ENCODE data around the gene NSRP1.
"Not testable (repeated sequence)": the region's sequence is repeated elsewhere in the genome, so short reads cannot be mapped to it uniquely, and the experiment has no call there.

NSRP1 gene

GRCh38 chr17:30225112-30225511, 108.5 kb downstream of the NSRP1 start:
- no peak for DNase-seq

DNA sequence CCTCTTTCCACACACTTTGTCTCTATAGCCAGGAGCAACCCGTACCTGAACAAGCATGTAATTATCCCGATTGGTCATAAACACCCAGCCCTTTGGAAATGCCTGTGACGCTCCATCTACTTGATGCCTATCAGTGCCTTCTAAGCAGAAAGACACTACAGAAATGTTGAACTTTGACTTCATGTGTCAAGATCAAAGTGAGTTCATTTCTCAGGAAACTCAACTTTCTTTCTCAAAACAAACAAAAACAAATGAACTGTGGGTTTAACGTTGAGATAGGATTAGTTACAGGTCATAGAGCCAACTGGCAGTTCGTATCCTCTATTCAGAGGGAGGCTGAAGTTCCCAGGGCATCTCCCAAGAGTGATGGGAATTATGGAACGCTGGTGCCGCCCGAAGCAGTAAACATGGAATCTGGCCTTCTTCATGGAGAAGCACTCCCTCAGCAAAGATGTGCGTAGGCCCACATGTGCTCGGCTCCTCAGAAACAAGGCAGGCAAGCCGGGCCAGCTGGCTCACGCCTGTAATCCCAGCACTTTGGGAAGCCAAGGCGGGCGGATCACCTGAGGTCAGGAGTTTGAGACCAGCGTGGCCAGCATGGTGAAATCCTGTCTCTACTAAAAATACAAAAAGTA, 109.4 kb downstream of the NSRP1 start:
- DNase-seq, result no peak

DNA sequence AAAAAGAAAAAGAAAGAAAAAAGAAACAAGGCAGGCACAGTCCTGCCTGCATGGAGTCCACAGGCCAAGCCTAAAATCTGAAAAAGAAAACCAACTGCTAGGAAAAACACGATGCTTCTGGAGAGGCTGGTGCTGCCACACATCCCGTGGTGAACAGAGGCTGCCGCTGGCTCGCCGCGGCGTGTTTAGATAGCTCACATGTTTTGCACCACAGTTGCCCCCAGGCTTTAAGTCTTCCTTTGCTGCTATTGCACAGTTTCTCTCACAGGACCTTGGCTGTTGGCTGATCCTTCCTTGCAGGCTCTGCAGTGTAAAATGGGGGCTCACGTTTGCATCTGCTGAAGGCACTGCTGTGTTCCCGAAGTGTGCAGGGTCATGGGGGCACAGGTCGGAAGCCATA, 110.3 kb downstream of the NSRP1 start:
- no peak for DNase-seq

- DNase-seq, result no peak
These were observed 111.4 kb downstream of the NSRP1 start for GRCh38 chr17:30228011-30228410.

GRCh38 chr17:30229012-30229411, 112.4 kb downstream of the NSRP1 start:
- DNase-seq, result no peak

DNA sequence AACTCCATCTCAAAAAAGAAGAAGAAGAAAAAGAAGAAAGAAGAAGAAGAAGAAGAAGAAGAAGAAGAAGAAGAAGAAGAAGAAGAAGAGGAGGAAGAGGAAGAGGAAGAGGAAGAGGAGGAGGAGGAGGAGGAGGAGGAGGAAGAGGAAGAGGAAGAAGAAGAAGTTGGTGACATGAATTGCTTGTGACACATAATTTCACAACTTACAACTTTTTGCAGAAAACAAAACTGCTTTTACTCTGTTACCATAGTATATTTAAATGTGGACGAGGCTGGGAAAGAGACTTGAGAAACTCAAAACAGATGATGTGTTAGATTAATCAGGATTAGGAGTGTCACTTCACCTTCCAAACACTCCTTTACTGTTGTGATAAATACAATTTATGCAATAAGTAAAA, 113.4 kb downstream of the NSRP1 start:
- not testable (repeated sequence) for DNase-seq

- no peak for DNase-seq
These were observed 114.0 kb downstream of the NSRP1 start for GRCh38 chr17:30230596-30231125.

DNA sequence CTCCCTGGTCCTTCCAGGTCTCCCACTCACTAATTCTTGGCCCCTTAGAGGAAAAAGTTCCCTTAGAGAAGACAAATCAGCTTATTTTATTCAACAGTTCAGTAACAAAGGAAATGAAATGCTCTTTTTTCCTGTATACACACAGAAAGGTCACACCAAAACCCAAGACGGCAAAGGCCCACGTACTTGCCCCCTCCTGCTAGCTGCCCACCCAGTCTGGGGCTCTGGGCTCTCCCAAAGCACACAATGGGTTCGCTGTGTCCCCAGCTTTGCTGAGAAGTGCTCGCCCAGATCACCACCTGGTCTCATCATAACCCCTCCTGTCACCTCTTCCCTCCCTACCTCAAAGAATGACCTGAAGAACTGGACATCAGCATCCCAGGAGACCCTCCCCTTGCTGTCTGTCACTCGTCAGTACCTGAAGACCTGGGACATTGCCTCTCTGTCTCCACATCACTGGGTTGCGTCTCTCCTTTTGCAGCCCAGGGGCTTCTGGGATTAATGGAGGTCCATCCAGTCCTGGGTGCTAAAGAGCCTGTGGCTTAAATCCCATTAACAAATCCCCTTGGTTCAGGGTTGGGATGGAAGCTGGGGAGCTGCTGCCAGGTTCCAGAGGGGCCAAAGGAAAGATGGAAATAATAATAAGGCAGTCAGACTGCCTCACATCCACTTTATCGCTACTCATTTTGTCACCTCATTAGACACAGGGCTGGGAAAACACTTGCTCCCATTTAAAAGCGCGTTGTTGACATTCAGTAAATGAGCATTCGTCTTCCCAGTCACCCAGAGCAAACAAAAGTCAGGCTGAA, 115.6 kb downstream of the NSRP1 start:
- no peak for DNase-seq

- DNase-seq, result no peak
These were observed 116.3 kb downstream of the NSRP1 start for GRCh38 chr17:30232824-30233427.

DNA sequence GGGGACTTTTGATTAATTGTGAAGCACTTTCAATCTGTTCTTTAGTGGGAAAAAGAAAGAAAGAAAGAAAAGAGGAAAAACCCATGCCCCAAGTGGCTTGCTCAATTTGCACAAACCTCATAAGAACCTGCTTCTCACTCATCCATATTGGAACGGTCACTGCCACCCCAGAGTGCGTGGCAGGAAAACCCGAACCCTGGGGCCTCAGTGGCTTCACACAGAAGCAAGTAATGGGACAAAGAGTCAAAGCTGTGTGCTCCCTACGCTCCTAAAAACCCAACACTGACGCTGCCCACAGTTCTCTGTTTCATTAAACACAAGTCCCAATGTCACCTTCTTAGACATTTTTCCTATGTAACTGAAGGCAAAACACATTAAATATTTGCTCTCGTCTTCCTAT, 117.7 kb downstream of the NSRP1 start:
- DNase-seq, result no peak

DNA sequence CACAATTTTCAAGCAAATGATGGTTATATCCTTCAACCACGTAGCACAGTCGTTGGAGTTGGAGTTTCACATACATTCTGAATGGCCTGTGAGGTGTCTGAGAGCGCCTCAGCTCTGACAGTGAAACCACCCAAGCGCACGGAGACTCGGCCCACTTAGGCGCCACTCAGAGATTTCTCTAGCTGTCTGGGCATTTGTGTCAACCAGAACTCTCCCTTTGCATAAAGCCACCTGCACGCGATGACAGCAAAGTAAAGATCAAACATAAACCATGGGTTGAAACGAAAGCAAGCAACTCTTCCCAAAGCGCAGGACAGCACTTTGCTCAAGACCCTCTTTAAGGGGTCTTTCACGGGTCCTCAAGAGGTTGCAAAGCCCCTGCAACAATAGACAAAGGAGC, 118.3 kb downstream of the NSRP1 start:
- DNase-seq, result no peak

GRCh38 chr17:30235386-30236296, 119.0 kb downstream of the NSRP1 start, which contains the start of gene SLC6A4:
TSS of gene SLC6A4 (minus strand) at chr17:30235697. CDS start at chr17:30221958, 13,739 bp downstream.
- no peak for DNase-seq

Measured in stimulated activated CD4-positive, alpha-beta T cell treated with anti-CD3 and anti-CD28 coated beads, Interleukin-12 subunit alpha, Interleukin-12 subunit beta, amount 100 ng/mL, for 4 hours (primary cell).